HepG2 (cell line): Measurements from ENCODE around the gene CADPS. TPM values are rescaled to one million over a fixed set of nuclear protein-coding genes. Genes with fewer than 3 reads are reported as not detected.
A peak's percentile ranks its signal among the peaks of the same experiment; 100 is the strongest.

Experiments used
- ATAC-seq: fragments of 200-7000 bp; cut with Tn5 transposase; 3 replicates; pipeline ENCODE4 v1.9.1; 2020; ENCODE audit warnings: mild to moderate bottlenecking, moderate library complexity
- Bru-seq: library from RNA; stranded (reverse); fragments of 400-500 nt; gene quantifications from one replicate; lab custom pipeline; 2021; lab: Mats Ljungman, UMichigan
- BruChase-seq, 2 experiments: library from RNA; stranded (reverse); fragments of 400-500 nt; gene quantifications; one replicate each; lab custom pipeline; 2021; lab: Mats Ljungman, UMichigan
- BruUV-seq: library from RNA; stranded (reverse); fragments of 400-500 nt; replicated peaks from 2 replicates; lab custom pipeline; 2021; lab: Mats Ljungman, UMichigan
- CTCF ChIA-PET: fragments of 300-600 bp; formaldehyde crosslinking; extraction: SDS; loops from one replicate; lab custom pipeline; 2021; ENCODE audit warnings: low total read pairs, inconsistent platforms, low intra/inter-chr PET ratio; lab: Yijun Ruan, JAX
- POLR2A ChIA-PET: fragments of 350-600 bp; sonication (Branson Sonifier 250); formaldehyde crosslinking; loops from one replicate; lab custom pipeline; 2020; ENCODE audit warnings: antibody characterized with exemption, inconsistent platforms; lab: Yijun Ruan, JAX
- DNase-seq: peaks from one replicate; pipeline ENCODE4 v3.0.0-alpha.2; 2015; ENCODE audit warnings: low spot score
- FAIRE-seq: peaks from 3 replicates; lab custom pipeline; 2011; peaks lifted over from hg19 to GRCh38; lab: Jason Lieb, UNC
- H2AFZ ChIP-seq: one replicate; pipeline ENCODE4 v1.6.1; 2011; ENCODE audit warnings: low read length, inconsistent platforms
- H3K27ac ChIP-seq: fragments of 300-600 bp; 3 replicates; pipeline ENCODE4 v1.8.0; 2011; ENCODE audit warnings: mixed run types, mild to moderate bottlenecking, mixed read lengths, low read length, inconsistent platforms; ENCODE audit not compliant: insufficient read depth; ENCODE audit errors: extremely low read length
- H3K27me3 ChIP-seq, 2 experiments: fragments of 200-600 bp in 1 of 2; 2 replicates in 1 of 2; 3 replicates in 1 of 2; pipeline versions ENCODE4 v1.6.0 to v1.8.0; 2011; ENCODE audit warnings: low read length in 2 of 2, mild to moderate bottlenecking in 2 of 2, moderate library complexity in 2 of 2, inconsistent platforms in 1 of 2; ENCODE audit not compliant: insufficient read depth in 2 of 2, control insufficient read depth in 1 of 2
- H3K36me3 ChIP-seq, 2 experiments: fragments of 200-600 bp in 1 of 2; replicated peaks in 1 of 2; 2 replicates in 1 of 2; 3 replicates in 1 of 2; pipeline versions ENCODE4 v1.5.1 to v1.8.0; 2011; ENCODE audit warnings: low read length in 2 of 2, inconsistent platforms in 1 of 2; ENCODE audit not compliant: insufficient read depth in 2 of 2, control insufficient read depth in 1 of 2
- H3K4me1 ChIP-seq: 2 replicates; pipeline ENCODE4 v1.5.1; 2012; ENCODE audit warnings: low read length, inconsistent platforms; ENCODE audit not compliant: insufficient read depth
- H3K4me2 ChIP-seq: 2 replicates; pipeline ENCODE4 v1.6.0; 2011; ENCODE audit warnings: low read depth, low read length, inconsistent platforms
- H3K4me3 ChIP-seq, 3 experiments: fragments of 200-600 bp in 1 of 3; sonication (generic), shearing (Covaris generic) in 1 of 3; replicated peaks in 1 of 3; 2 replicates each; pipeline ENCODE4 v1.5.1; 2011 to 2016; ENCODE audit warnings: low read length in 3 of 3, inconsistent platforms in 2 of 3, low read depth in 2 of 3, mild to moderate bottlenecking in 2 of 3, control low read depth in 1 of 3, mixed read lengths in 1 of 3; ENCODE audit not compliant: insufficient read depth in 1 of 3
- H3K79me2 ChIP-seq: one replicate; pipeline ENCODE4 v1.6.1; 2011; ENCODE audit warnings: low read length, inconsistent platforms; ENCODE audit not compliant: insufficient read depth
- H3K9ac ChIP-seq: 2 replicates; pipeline ENCODE4 v1.6.0; 2011; ENCODE audit warnings: mild to moderate bottlenecking, low read depth, low read length, inconsistent platforms; ENCODE audit not compliant: insufficient read depth
- H3K9me3 ChIP-seq: 2 replicates; pipeline ENCODE4 v1.5.1; 2012; ENCODE audit warnings: mild to moderate bottlenecking, low read length
- H4K20me1 ChIP-seq: 2 replicates; pipeline ENCODE4 v1.6.0; 2011; ENCODE audit warnings: inconsistent platforms, mild to moderate bottlenecking, low read length, moderate library complexity; ENCODE audit not compliant: insufficient read depth
- DPF2 ChIP-seq: sonication (generic); formaldehyde crosslinking; IDR thresholded peaks from 2 replicates; pipeline ENCODE4 v1.4.0; 2020; ENCODE audit warnings: mild to moderate bottlenecking, low read depth, missing genetic modification reagents, borderline replicate concordance
- IRF2 ChIP-seq: IDR thresholded peaks from 2 replicates; pipeline ENCODE4 v1.6.1; 2018; ENCODE audit warnings: missing genetic modification reagents, missing compliant biosample characterization
- JUN ChIP-seq: sonication (generic); formaldehyde crosslinking; IDR thresholded peaks from 2 replicates; pipeline ENCODE4 v1.4.0; 2020; ENCODE audit warnings: mild to moderate bottlenecking, missing genetic modification reagents
- MBD4 ChIP-seq: IDR thresholded peaks from 2 replicates; pipeline ENCODE4 v1.6.1; 2012; ENCODE audit warnings: low read length, inconsistent platforms, borderline replicate concordance
- NR2F1 ChIP-seq, 2 experiments: fragments of 450-650 bp in 1 of 2; formaldehyde crosslinking in 1 of 2; IDR thresholded peaks; 2 replicates each; pipeline versions ENCODE4 v1.5.0 to v1.6.1; 2016 to 2020; ENCODE audit warnings: mild to moderate bottlenecking in 1 of 2, missing compliant biosample characterization in 1 of 2, missing genetic modification reagents in 1 of 2, moderate library complexity in 1 of 2
- RORA ChIP-seq: sonication (generic); formaldehyde crosslinking; IDR thresholded peaks from 2 replicates; pipeline ENCODE4 v1.5.0; 2020; ENCODE audit warnings: mild to moderate bottlenecking, missing genetic modification reagents, moderate library complexity
- ZBTB38 ChIP-seq: sonication (generic); formaldehyde crosslinking; IDR thresholded peaks from 2 replicates; pipeline ENCODE4 v1.5.1; 2020; ENCODE audit warnings: mild to moderate bottlenecking, missing genetic modification reagents
- ZNF343 ChIP-seq: sonication (generic); formaldehyde crosslinking; IDR thresholded peaks from 2 replicates; pipeline ENCODE4 v1.4.0; 2020; ENCODE audit warnings: mild to moderate bottlenecking, missing genetic modification reagents
- ZNF431 ChIP-seq: sonication (generic); formaldehyde crosslinking; IDR thresholded peaks from 2 replicates; pipeline ENCODE4 v1.9.0; 2022; ENCODE audit warnings: missing genetic modification reagents, low read depth, mild to moderate bottlenecking, borderline replicate concordance
- ZNF572 ChIP-seq: sonication (generic); formaldehyde crosslinking; IDR thresholded peaks from 2 replicates; pipeline ENCODE4 v1.5.1; 2020; ENCODE audit warnings: mild to moderate bottlenecking, missing genetic modification reagents
- WGBS: methylation state at CpG from one replicate; pipeline ENCODE4 v1.1.6; 2017; ENCODE audit warnings: low lambda C conversion rate; 5-methylcytosine and 5-hydroxymethylcytosine counted together
- in situ Hi-C: cut with HindIII; loops from 2 replicates; pipeline ENCODE4 v1.10.0; 2017; ENCODE audit warnings: low pct_unique_long_range_greater_than_20kb; ENCODE audit not compliant: extremely low pct_ligation_motif_present
- intact Hi-C: fragments of 100-400 bp; cut with micrococcal nuclease; formaldehyde crosslinking; loops from one replicate; pipeline ENCODE4 v1.10.0; 2022; ENCODE audit not compliant: unreplicated experiment
- long read RNA-seq, 2 experiments: library from RNA in 1 of 2; library from polyadenylated mRNA in 1 of 2; stranded (forward) in 1 of 2; unstranded in 1 of 2; transcript quantifications; one replicate each; pipeline ENCODE4 v2.0.0, GENCODE V29; 2019 to 2022
- polyA minus RNA-seq, 3 experiments: library from RNA; depleted of rRNA, polyadenylated mRNA; stranded (reverse); fragments of >200 nt; gene quantifications; 2 replicates each; pipeline ENCODE4 v1.2.3, GENCODE V29; 2011; ENCODE audit warnings: low replicate concordance in 1 of 3
- polyA plus RNA-seq, 8 experiments: library from polyadenylated mRNA; depleted of rRNA in 3 of 8; stranded (reverse) in 7 of 8; unstranded in 1 of 8; fragments of >200 nt; fragmentation: Illumina TruSeq in 4 of 8; extraction: Trizol in 4 of 8; gene quantifications; 2 replicates each; pipeline versions ENCODE4 v1.2.1 to v1.2.3, GENCODE V29; 2011 to 2016; ENCODE audit warnings: low read depth in 4 of 8, missing spikeins in 1 of 8, mixed read lengths in 1 of 8; ENCODE audit not compliant: insufficient read depth in 1 of 8
- total RNA-seq, 5 experiments: library from RNA; depleted of rRNA; stranded (reverse); fragments of >200 nt; fragmentation: Illumina TruSeq; extraction: Trizol; gene quantifications; 2 replicates each; pipeline ENCODE4 v1.2.3, GENCODE V29; 2016; ENCODE audit warnings: low read depth in 1 of 5
- TF ChIP-seq, protein P1 (sequence below): sonication (generic); formaldehyde crosslinking; IDR thresholded peaks from 2 replicates; pipeline ENCODE4 v1.4.0; 2020; ENCODE audit warnings: missing genetic modification reagents, mild to moderate bottlenecking, borderline replicate concordance

The CADPS gene
- total RNA-seq (2016; rRNA removed; fragmentation: Illumina TruSeq; extraction: Trizol) (not detected in 2 replicates), polyA plus RNA-seq (2011; rRNA removed) (not detected in 2 replicates), polyA minus RNA-seq (2011; rRNA and poly(A)+ RNA removed; ENCODE audit: low replicate concordance) (not detected in 2 replicates), Bru-seq, nascent RNA (percentile 0 among the genes with signal in this experiment), BruChase-seq, experiment 1, labeled RNA remaining after a 6-hour chase (percentile 0 among the genes with signal in this experiment), BruChase-seq, experiment 2, labeled RNA remaining after a 2-hour chase (percentile 0 among the genes with signal in this experiment)
- total RNA-seq (2016; cell fraction: cytosol; rRNA removed; fragmentation: Illumina TruSeq; extraction: Trizol; ENCODE audit: low read depth): not detected in 2 replicates
- total RNA-seq (2016; cell fraction: insoluble cytoplasmic fraction; rRNA removed; fragmentation: Illumina TruSeq; extraction: Trizol): not detected in 2 replicates
- not detected in 2 replicates for total RNA-seq (2016; cell fraction: membrane; rRNA removed; fragmentation: Illumina TruSeq; extraction: Trizol)
- not detected in 2 replicates for total RNA-seq (2016; cell fraction: nucleus; rRNA removed; fragmentation: Illumina TruSeq; extraction: Trizol)
- polyA plus RNA-seq (2011; cell fraction: cytosol; rRNA removed): not detected in 2 replicates
- polyA plus RNA-seq (2011; cell fraction: nucleus; rRNA removed): not detected in 2 replicates
- not detected in 2 replicates for polyA plus RNA-seq (2012)
- not detected in 2 replicates for polyA plus RNA-seq (2016; cell fraction: cytosol; fragmentation: Illumina TruSeq; extraction: Trizol; ENCODE audit: low read depth)
- polyA plus RNA-seq (2016; cell fraction: insoluble cytoplasmic fraction; fragmentation: Illumina TruSeq; extraction: Trizol; ENCODE audit: low read depth): not detected in 2 replicates
- not detected in 2 replicates for polyA plus RNA-seq (2016; cell fraction: membrane; fragmentation: Illumina TruSeq; extraction: Trizol; ENCODE audit: low read depth)
- not detected in 2 replicates for polyA plus RNA-seq (2016; cell fraction: nucleus; fragmentation: Illumina TruSeq; extraction: Trizol; ENCODE audit: insufficient read depth, low read depth)
- not detected in 2 replicates for polyA minus RNA-seq (2011; cell fraction: cytosol; rRNA and poly(A)+ RNA removed)
- polyA minus RNA-seq (2011; cell fraction: nucleus; rRNA and poly(A)+ RNA removed): not detected in 2 replicates
- long read RNA-seq, experiment 1: 0 reads
- long read RNA-seq, experiment 2: 0 reads

DNA sequence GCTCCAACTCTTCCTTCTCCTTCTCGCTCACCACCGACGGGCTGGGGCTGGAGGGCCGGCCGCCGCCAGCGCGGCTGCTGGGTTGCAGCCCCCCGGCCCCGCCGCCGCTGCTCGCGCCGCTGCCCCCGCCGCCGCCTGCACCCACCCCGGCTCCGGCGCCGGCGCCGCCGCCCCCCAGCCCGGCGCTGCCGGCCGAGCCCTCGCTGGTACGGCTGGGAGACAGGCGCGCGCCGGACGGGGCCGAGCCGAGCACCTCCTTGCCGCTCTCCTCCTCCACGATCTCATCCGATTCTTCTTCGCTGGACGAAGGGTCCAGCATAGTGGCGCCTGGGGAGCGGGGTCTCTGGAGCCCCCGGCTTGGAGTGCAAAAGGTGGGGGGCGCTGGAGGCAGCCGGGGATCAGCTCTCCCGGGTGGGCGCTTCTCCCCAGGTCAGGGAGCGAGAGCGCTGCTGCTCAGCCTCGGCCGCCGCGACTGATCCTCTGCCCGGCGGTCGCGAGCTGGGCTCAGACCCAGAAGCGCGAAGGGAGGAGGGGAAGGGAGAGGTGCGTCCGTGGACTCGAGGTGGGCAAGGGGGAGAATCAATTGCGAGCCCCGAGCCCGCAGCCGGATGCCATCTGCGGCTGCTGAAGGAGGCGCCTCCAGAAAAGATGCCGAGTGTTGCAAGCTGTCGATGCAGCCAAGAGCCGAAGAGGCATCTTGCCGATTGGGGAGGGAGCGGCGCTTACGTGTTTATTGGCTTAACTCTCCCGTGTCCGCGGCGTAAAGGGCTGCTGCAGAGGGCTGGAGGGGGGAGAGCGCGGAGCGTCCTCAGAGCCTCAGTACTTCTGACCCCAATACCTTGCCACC, at the start of gene CADPS:
Gene CADPS, minus strand, starts transcription at position 706 of the 847 bp plus-strand sequence. Its CDS starts 387 bp downstream, at position 319.
- no peak for ATAC-seq
- Histone ChIP-seq H3K27me3 (no peaks in the 10 kb centered on the region; a peak in 1 of 5 replicates), H3K36me3 (no peaks in the 10 kb centered on the region), H3K27ac (no peak within 1 kb of the TSS), H3K4me1 (no peaks in the 10 kb centered on the region), H3K9me3 (no peaks in the 10 kb centered on the region), H3K4me2 (no peak within 1 kb of the TSS), H4K20me1 (no peaks in the 10 kb centered on the region), H2AFZ (no peak within 1 kb of the TSS), H3K9ac (no peak within 1 kb of the TSS), H3K79me2 (no peaks in the 10 kb centered on the region), H3K4me3 (no peak within 1 kb of the TSS)
- FAIRE-seq: no peak
- 80% methylated on average over 72 of the region's 85 CpGs for WGBS
- intact Hi-C loops: loop anchor here (10.0 kb wide), 1 partner anchor 320 kb away; no protein-coding TSS in a partner anchor
- ChIA-PET CTCF (no interaction called here), POLR2A (no interaction called here)
- in situ Hi-C loops: no loop called here
- no peak for DNase-seq
- no peak for TF ChIP-seq ZNF343 (CRISPR knock-in tag)
- no peak for TF ChIP-seq ZBTB38 (CRISPR knock-in tag)
- TF ChIP-seq RORA (CRISPR knock-in tag): no peak
- TF ChIP-seq IRF2 (CRISPR knock-in tag): no peak
- TF ChIP-seq NR2F1 (CRISPR knock-in tag; IDR thresholded peaks at IDR 0.05): no peak
- TF ChIP-seq JUN (CRISPR knock-in tag): no peak
- no peak for TF ChIP-seq DPF2 (CRISPR knock-in tag)
- no peak for TF ChIP-seq ZNF572 (CRISPR knock-in tag)
- TF ChIP-seq, protein P1, sequence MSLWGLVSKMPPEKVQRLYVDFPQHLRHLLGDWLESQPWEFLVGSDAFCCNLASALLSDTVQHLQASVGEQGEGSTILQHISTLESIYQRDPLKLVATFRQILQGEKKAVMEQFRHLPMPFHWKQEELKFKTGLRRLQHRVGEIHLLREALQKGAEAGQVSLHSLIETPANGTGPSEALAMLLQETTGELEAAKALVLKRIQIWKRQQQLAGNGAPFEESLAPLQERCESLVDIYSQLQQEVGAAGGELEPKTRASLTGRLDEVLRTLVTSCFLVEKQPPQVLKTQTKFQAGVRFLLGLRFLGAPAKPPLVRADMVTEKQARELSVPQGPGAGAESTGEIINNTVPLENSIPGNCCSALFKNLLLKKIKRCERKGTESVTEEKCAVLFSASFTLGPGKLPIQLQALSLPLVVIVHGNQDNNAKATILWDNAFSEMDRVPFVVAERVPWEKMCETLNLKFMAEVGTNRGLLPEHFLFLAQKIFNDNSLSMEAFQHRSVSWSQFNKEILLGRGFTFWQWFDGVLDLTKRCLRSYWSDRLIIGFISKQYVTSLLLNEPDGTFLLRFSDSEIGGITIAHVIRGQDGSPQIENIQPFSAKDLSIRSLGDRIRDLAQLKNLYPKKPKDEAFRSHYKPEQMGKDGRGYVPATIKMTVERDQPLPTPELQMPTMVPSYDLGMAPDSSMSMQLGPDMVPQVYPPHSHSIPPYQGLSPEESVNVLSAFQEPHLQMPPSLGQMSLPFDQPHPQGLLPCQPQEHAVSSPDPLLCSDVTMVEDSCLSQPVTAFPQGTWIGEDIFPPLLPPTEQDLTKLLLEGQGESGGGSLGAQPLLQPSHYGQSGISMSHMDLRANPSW (CRISPR knock-in tag): no peak
- TF ChIP-seq MBD4: no peak
- TF ChIP-seq ZNF431 (CRISPR knock-in tag): no peak
- BruUV-seq: no TSS peak
